Astrocyte (in vitro differentiated cells and primary cell): ENCODE data around the gene RNF166.

ENCODE experiments used
- EZH2 ChIP-seq: IDR thresholded peaks from 2 replicates; pipeline ENCODE4 v1.6.1; 2012; ENCODE audit warnings: mild to moderate bottlenecking, low read length, inconsistent platforms; ENCODE audit not compliant: insufficient read depth
- TF ChIP-seq, protein P1 (sequence below): IDR thresholded peaks from 2 replicates; pipeline ENCODE4 v1.5.1; 2011; ENCODE audit warnings: low read depth, mild to moderate bottlenecking, inconsistent platforms, low read length, moderate library complexity; ENCODE audit not compliant: insufficient read depth

DNA sequence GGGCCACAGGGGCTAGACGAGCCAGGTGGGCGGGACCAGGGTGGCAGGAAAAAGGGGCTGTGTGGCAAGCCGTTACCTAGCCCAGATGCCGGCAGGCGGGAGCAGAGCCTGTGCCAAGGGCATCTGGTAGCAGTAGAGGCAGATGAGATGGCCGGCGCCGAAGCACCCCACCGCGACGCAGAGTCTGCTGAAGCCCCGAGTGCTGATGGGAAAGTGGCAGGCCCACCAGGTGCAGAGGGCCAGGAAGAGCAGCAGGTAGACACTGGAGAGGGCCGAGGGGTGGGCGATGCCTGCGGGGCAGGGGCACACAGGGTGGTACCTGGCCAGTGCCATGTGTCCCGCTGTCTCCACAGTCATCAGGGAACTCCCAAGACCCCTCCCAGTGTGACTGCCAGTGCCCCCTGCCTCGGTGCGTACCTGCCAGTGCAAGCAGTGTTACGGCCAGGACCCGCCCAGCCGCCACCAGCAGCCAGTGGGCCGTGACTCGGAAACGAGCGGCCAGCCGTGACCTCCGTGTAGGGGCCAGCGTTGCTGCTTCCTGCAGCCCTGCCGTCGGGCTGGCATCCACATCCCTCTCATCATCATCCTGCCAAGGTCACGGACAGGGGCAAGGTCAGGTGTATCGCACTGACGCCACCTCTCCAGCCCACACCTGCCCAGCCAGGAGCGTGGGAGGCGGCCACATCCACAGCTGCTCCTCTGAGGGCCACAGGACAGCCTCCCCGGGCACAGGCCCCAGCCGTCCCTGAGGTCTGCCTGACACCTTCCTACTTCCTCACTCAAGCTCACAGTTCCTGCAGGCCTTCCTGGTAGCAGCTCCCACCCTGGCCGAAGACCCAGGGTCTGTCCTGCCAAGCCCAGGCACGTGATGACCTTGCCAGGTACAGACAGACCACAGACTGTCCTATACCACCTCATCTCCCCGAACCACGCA, 32.2 kb upstream of the RNF166 start:
- TF ChIP-seq, protein P1, sequence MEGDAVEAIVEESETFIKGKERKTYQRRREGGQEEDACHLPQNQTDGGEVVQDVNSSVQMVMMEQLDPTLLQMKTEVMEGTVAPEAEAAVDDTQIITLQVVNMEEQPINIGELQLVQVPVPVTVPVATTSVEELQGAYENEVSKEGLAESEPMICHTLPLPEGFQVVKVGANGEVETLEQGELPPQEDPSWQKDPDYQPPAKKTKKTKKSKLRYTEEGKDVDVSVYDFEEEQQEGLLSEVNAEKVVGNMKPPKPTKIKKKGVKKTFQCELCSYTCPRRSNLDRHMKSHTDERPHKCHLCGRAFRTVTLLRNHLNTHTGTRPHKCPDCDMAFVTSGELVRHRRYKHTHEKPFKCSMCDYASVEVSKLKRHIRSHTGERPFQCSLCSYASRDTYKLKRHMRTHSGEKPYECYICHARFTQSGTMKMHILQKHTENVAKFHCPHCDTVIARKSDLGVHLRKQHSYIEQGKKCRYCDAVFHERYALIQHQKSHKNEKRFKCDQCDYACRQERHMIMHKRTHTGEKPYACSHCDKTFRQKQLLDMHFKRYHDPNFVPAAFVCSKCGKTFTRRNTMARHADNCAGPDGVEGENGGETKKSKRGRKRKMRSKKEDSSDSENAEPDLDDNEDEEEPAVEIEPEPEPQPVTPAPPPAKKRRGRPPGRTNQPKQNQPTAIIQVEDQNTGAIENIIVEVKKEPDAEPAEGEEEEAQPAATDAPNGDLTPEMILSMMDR, result no peak
- TF ChIP-seq EZH2, result no peak
